ENCODE measurements around the gene MYO9A. TPM values are rescaled to one million over a fixed set of nuclear protein-coding genes. Genes with fewer than 3 reads are reported as not detected.
A peak's percentile ranks its signal among the peaks of the same experiment; 100 is the strongest.
"Not testable (repeated sequence)": the region's sequence is repeated elsewhere in the genome, so short reads cannot be mapped to it uniquely, and the experiment has no call there.

The MYO9A gene
- total RNA-seq, 1 experiment from 2014 or later, result 6.7 TPM

DNA sequence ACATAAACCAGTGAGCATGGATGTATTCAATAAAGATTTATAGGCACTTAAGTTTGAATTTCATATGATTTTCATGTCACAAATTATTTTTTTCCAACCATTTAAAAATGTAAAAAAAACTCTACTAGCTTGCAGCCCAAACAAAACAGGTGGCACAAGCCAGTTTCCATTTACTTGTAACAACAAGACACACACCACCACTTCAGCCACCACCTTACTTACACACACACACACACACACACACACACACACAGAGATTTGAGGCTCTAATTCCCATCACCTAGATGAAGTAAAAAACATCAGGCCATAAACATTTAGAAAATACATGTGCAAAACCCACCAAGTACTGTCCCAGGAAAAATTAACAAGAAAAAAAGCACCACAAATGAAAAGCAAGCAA lies 25.3 kb downstream of the MYO9A start:
- DNase-seq (ENCODE audit: low read depth), result no peak

DNA sequence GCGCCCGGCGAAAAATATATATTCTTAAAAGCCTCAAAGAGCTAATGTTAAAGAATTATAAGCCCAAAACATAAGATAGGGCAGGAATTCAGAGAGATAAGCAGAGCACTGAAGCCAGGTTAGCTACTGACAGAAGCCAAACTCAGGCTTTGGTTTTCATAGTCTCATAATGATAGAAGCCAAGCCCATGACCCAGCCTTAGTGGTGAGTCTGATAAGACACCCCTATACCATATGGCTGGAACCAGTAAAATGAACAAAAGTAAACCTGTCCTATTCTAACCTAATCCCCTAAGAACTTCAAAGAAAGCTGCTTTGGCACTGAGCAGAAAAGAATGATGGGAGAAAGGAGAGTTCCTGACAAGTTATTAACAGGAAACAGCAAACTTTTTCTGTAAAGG lies 25.9 kb downstream of the MYO9A start:
- no peak for DNase-seq (ENCODE audit: low read depth)

DNA sequence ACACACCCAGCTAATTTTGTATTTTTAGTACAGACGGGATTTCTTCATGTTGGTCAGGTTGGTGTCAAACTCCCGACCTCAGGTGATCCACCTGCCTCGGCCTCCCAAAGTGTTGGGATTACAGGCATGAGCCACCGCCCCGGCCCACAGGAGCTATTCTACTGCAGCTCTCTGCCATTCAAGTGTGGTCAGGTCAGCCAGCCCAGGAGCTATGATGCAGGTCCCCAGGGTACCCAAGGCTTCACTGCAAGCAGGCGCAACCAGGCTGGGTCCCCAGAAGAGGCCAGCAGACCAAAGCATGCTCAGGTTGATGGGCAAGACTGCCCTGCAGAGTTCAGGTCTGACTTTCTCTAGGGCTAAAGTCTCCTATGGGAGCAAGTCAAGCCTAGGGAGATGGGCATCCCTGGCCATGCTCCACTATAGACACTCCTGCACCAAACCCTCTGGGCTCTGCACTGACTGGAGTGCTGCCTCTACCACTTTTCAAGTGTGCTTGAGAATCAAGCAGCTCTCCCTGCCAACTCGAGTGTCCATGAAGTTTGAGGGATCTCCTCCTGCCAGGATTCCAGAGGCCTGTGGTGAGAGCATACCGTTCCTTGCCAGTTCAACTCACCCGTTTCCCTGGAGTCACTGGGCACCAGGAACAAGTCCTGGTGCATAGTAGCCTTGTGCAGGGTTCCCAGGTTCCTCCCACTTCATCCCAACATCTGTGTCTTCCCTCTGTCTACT lies 30.9 kb downstream of the MYO9A start:
- no peak for DNase-seq (ENCODE audit: low read depth)

DNA sequence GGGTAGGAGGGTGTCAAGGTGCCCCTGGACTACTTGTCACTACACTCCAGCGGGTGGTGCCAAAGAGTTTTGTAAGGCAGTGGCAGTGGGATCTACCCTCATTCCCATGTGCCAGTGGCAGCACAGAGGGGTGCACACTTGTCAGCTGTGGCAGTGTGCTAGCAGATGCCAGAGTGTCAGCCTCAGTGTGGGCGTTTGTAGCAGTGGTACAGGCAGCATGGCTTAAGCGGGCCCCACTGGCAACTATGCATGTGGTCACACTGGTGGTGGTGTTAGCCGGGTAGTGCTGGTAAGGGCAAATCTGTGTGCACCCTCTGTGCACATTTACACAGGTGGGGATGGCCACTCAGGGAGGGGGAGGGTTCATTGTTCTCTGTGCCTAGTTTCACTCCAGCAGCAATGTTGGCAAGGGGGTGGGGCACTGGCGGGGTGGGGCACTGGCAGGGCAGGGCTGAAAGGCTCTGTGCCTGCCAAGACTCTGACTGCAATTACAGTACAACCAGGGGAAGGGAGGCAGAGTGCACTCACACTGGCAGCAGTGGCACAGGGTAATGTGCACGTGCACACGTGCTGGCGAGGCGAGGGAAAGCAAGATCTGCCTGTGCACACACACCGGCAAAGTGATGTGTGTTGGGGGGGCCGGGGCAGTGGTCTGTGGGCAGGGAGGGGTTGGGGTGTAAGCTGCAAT lies 31.8 kb downstream of the MYO9A start:
- no peak for DNase-seq (ENCODE audit: low read depth)

DNA sequence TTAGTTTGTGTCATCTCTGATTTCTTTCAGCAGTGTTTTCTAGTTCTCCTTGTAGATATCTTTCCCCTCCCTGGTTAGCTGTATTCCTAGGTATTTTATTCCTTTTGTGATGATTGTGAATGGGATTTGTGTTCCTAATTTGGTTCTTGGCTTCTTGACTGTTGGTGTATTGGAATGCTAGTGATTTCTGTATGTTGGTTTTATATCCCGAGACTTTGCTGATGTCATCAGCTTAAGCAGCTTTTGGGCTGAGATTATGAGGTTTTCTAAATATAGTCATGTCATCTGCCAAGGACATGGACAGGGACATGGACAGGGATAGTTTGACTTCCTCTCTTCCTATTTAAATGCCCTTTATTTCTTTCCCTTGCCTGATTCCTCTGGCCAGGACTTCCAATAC lies 35.8 kb downstream of the MYO9A start:
- no peak for DNase-seq (ENCODE audit: low read depth)

DNA sequence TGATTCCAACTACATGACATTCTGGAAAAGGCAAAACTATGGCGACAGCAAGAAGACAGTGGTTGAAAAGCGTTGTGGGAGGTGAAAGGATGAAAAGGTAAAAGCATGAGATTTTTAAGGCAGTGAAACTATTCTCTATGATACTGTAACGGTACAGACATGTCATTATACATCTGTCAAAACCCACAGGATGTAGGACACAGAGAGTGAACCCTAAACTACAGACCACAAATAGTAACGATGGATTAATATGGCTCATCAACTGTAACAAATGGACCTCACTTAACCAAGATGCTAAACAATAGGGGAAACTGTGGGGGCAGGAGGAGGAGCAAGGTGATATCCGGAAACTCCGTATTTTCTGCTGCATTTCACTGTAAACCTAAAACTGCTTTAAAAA lies 39.1 kb downstream of the MYO9A start:
- no peak for DNase-seq (ENCODE audit: low read depth)

DNA sequence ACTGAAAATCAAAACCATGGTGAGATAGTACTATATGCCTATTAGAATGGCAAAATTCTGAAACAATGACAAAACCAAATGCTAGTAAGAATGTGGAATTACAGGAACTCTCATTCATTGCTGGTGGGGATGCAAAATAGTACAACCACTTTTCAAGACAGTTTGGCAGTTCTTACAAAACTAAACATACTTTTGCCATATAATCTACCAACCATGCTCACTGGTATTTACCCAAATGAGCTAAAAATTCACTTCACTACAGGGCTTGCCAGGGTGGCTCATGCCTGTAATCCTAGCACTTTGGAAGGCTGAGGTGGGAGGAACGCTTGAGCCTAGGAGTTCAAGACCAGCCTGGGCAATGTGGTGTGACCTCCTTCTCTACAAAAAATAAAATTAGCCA lies 40.0 kb downstream of the MYO9A start:
- DNase-seq (ENCODE audit: low read depth), result no peak

DNA sequence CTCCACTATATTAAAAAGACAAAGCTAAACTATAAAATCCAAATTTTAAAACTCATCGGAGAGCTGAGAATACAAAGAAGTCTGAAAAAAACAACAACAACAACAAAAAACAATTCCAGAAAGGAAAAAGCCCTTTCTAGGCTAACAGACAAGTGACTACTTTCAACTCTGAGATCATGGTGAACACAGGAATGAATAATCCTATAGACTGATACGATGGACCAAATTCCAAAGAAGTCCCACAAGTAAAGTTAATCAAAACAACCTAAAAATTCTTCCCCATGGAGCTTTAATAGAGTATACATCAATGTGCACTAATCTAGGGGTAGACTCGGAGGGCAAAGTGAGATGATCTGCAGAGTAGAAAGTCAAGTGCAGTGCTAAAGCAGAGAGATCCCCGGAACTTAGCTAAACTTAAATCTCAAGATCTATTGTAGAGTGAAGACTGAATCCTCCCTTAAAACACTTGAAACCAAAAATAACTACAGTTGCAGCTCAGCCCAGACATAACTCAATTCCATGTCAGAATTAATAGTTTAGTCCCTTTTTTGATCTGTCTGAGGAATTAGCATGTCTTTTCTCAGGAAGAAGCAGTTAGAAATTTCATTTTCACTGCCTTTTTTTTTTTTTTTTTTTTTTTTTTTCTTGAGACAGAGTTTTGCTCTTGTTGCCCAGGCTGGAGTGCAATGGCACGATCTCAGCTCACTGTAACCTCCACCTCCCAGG lies 43.5 kb downstream of the MYO9A start:
- DNase-seq (ENCODE audit: low read depth), result no peak

DNA sequence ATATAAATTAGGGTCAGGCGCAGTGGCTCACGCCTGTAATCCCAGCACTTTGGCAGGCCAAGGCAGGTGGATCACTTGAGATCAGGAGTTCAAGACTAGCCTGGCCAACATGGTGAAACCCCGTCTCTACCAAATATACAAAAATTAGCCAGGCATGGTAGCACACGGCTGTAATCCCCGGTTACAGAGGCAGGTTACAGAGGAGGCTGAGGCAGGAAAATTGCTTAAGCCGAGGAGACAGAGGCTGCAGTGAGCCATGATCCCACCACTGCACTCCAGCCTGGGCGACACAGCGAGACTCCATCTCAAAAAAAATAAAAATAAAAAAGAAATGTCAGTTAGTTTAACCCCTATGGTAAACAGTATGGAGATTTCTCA lies 46.5 kb downstream of the MYO9A start:
- not testable (repeated sequence) for DNase-seq (ENCODE audit: low read depth)

DNA sequence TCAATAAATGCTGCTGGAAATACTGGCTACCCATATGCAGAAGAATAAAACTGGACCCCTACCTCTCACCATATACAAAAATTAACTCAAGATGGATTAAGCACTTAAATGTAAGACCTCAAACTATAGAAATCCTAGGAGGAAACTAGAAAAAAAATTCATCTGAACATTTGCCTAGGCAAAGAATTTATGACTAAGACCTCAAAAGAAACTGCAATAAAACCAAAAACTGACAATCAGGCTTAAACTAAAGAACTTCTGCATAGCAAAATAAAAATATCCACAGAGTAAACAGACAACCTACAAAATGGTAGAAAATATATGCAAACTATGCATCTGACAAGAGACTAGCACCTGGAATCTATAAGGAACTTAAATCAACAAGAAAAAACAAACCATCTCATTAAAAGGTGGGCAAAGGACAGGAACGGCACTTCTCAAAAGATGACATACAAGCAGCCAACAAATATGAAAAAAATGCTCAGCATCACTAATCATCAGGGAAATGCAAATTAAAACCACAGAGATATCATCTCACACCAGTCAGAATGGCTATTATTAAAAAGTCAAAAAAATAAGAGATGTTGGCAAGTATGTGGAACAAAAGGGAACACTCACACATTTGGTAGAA lies 47.0 kb downstream of the MYO9A start:
- no peak for DNase-seq (ENCODE audit: low read depth)

DNA sequence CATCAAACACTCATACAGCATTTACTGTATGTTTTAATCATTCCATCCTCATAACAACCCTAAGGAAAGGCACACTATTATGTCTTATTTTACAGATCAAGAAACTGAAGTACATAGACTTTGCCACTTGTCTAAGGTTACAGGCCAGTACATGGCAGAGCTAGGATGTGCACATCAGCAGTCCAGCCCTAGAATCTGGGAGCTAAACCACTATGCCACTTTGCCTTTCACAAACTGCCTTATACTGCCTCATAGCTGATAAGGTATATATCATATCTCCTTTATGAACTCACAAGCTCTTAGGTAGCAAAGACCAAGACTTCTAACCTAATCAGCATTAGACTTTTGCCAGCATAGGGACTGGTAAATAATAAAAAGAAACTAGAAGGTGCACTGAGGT lies 49.1 kb downstream of the MYO9A start:
- no peak for DNase-seq (ENCODE audit: low read depth)

DNA sequence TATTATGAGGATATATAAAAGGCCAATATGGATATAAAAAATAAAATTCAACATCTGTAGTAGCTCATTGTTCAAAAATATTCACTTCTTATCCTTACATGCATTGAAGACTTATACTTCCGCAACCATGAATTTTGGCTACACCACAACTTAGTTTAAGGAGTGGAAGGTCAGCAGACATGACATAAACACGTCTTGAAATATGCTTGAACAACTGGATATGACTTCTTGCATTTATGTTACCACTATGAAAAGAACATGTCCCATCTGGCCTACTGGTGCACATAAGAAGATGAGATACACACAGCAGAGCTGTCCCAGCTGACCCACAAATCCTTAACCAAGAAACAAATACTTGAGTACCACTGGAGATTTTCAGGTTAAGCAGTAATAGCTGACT lies 52.1 kb downstream of the MYO9A start:
- DNase-seq (ENCODE audit: low read depth), result no peak

DNA sequence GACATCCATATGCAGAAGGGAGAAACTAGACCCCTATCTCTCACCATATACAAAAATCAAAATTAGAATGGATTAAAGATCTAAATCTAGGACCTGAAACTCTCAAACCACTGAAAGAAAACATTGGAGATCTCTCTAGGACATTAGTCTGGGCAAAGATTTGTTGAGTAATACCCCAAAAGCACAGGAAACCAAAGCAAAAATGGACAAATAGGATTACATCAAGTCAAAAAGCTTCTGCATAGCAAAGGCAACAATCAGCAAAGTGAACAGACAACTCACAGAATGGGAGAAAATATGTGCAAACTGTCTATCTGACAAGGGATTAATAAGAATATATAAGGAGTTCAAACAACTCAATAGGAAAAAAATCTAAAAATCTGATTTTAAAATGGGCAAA lies 54.8 kb downstream of the MYO9A start:
- no peak for DNase-seq (ENCODE audit: low read depth)

DNA sequence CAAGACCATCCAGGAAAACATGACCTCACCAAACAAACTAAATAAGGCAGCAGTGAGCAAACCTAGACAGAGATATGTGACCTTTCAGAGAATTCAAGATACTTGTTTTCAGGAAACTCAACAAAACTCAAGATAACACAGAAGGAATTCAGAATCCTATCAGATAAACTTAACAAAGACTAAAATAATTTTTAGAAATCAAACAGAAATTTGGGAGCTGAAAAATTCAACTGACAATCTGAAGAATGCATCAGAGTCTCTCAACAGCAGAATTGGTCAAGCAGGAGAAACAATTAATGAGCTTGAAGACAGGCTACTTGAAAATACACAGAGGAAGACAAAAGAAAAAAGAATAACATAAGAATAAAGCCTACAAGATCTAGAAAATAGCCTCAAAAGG lies 55.6 kb downstream of the MYO9A start:
- DNase-seq (ENCODE audit: low read depth), result no peak

DNA sequence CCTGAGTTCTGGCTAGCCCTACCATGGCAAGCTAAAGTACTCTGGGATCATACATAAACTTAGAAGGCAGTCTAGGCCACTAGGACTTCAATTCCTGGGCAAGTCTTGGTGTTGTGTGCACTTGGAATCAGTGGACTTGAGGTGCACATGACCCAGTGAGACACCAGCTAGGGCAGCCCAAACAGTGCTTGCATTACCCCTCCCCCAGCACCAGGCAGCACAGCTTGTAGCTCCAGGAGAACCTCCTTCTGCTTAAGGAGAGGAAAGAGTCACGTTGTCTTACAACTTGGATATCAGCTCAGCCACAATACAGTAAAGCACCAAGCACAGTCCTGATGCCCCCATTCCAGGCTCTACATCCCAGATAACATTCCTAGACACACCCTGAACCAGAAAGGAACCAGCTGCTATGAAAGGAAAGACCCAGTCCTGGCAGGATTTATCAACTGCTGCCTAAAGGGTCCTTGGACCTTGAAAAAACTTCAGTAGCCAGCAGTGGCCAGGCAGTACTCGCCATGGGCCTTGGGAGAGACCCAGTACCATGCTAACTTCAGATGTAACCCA lies 57.2 kb downstream of the MYO9A start:
- no peak for DNase-seq (ENCODE audit: low read depth)

DNA sequence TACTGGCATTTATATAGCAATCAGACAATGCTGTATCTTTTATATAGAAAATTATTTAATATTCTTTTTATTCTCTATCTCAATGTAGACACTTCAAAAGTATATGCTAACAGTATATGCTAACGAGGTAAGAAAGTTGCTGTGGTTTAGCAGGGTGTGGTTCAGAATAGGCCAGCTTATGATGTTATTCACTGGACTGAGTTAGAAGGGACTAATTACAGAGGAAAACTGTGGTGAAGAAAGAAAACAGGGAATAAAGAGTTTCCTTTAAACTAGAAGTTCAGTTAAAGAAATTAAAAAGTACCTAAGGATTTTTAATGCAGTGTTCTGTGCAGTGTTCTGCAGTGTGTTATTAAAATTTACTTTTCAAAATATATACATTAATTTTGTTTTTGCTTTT lies 59.4 kb downstream of the MYO9A start:
- DNase-seq (ENCODE audit: low read depth), result peak; percentile 8

DNA sequence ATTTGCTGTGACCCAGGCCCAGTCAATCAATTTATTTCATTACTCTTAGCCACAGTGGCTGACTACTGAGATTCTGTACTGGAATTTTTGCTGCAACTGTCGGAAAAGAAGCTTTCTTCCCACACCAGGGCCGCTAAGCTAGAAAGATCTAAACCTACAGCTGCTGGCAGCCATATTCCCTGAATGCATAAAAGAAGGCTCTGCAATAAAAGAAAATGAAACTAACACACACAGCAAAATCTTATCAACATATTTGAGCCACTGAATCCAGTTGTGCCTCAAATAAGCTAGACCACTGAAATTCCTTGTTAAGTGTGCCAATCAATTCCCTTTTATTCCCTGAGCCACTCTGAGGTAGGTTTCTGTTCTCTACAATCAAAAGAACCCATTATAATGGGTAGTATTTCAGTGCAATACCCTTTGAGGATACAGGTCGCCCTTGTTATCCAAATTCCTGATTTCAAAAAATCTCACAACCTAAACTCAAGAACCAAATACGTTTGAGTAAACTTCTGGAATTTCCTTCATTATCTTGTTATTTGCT lies 60.3 kb downstream of the MYO9A start:
- DNase-seq (ENCODE audit: low read depth), result no peak

DNA sequence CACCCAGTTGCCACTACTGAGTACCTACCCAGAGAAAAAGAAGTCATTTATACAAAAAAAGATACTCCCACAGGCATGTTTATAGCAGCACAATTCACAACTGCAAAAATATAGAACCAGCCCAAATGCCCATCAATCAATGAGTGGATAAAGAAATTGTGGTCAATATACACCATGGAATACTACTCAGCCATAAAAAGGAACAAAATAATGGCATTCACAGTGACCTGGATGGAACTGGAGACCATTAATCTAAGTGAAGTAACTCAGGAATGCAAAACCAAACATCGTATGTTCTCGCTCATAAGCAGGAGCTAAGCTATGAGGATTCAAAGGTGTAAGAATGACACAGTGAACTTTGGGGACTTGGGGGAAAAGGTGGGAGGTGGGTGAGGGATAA lies 61.7 kb downstream of the MYO9A start:
- not testable (repeated sequence) for DNase-seq (ENCODE audit: low read depth)

DNA sequence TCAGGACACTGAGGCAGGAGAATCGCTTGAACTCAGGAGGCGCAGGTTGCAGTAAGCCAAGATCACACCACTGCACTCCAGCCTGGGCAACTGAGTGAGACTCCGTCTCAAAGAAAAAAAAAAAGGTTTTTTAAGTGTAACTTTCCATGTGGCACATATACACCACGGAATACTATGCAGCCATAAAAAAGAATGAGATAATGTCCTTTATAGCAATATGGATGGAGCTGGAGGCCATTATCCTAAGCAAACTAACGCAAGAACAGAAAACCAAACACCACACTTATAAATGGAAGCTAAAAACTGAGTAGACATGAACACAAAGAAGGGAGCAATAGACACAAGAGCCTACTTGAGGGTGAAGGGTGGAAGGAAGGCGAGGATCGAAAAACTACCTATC lies 64.7 kb downstream of the MYO9A start:
- DNase-seq (ENCODE audit: low read depth), result not testable (repeated sequence)

DNA sequence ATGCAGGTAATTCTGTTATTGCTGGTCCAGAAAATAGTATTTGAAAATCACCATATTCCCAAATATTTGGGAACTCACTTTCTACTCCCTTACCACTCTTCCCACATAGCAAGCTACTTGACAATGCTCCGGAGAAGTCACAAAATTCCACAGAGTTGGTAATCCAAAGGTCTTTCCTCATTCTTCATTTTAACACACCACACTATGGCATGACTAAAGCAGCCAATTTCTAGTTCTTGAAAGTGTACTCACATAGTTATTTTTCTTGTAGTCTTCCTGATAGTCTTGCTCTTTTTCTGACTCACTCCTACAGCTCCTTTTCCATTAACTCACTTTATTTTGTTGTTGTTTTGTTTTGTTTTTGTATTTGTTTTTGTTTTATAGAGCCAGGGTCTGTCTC lies 67.2 kb downstream of the MYO9A start:
- DNase-seq (ENCODE audit: low read depth), result no peak

DNA sequence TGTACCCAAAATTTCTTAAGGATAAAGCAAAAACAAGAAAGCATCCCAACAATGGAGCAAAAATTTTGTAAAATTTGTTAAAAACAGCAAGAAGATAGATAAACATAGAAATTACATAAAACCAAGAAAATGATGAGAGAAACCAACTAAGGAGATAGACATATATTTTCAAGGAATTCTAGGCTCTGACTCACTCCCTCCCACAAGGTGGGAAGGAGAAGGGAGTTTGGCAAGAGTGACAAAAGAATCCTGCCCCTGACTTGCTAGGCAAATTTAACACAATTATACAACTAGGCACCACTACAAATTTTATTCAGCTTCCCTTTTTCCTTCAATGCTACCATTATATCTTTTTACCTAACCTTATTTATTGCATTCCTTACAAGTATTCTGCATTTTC lies 70.9 kb downstream of the MYO9A start:
- no peak for DNase-seq (ENCODE audit: low read depth)

DNA sequence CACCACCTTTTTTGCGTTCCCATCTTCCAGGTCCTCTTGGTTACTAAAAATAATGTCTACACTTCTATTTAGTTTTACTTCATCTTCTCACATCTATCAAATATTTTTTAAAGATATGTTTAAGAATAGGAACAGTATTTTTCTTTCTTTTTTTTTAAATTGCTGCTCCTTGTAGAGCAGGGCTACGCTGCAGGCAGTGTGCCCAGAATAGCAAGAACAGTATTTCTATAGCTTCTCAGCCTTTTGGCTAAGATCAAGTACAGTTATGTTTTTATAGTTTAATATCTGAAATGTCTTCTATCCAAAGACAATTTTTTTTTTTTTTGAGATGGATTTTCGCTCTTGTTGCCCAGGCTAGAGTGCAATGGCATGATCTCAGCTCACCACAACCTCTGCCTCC lies 73.0 kb downstream of the MYO9A start:
- DNase-seq (ENCODE audit: low read depth), result no peak
